Hepatocyte (in vitro differentiated cells): ENCODE measurements around the gene HINFP. TPM values are rescaled to one million over a fixed set of nuclear protein-coding genes. Genes with fewer than 3 reads are reported as not detected.

Source experiments
- DNase-seq: peaks from one replicate; pipeline ENCODE4 v3.0.0-alpha.2; 2016; ENCODE audit warnings: low spot score
- H2AFZ ChIP-seq: fragments of 200-600 bp; sonication (generic); 2 replicates; pipeline ENCODE4 v1.6.0; 2016; ENCODE audit warnings: antibody characterized with exemption, mild to moderate bottlenecking
- H3K27ac ChIP-seq: fragments of 200-600 bp; sonication (generic); 2 replicates; pipeline ENCODE4 v1.5.1; 2016; ENCODE audit warnings: mild to moderate bottlenecking
- H3K27me3 ChIP-seq: fragments of 200-600 bp; sonication (generic); 2 replicates; pipeline ENCODE4 v1.6.1; 2016
- H3K36me3 ChIP-seq: fragments of 200-600 bp; sonication (generic); replicated peaks from 2 replicates; pipeline ENCODE4 v1.5.1; 2016; ENCODE audit warnings: low read depth; ENCODE audit not compliant: insufficient read depth
- H3K4me1 ChIP-seq: fragments of 200-600 bp; sonication (generic); 2 replicates; pipeline ENCODE4 v1.5.1; 2016; ENCODE audit warnings: mild to moderate bottlenecking, moderate library complexity; ENCODE audit not compliant: insufficient read depth
- H3K4me2 ChIP-seq: fragments of 200-600 bp; sonication (generic); 2 replicates; pipeline ENCODE4 v1.6.0; 2016
- H3K4me3 ChIP-seq: fragments of 200-600 bp; sonication (generic); 2 replicates; pipeline ENCODE4 v1.5.1; 2016; ENCODE audit warnings: mild to moderate bottlenecking
- H3K79me2 ChIP-seq: fragments of 200-600 bp; sonication (generic); 2 replicates; pipeline ENCODE4 v1.6.0; 2017; ENCODE audit warnings: mild to moderate bottlenecking
- H3K9me2 ChIP-seq: fragments of 200-600 bp; sonication (generic); replicated peaks from 2 replicates; pipeline ENCODE4 v1.6.0; 2017; ENCODE audit warnings: mild to moderate bottlenecking; ENCODE audit not compliant: insufficient read depth
- H3K9me3 ChIP-seq: fragments of 200-600 bp; sonication (generic); 2 replicates; pipeline ENCODE4 v1.5.1; 2016; ENCODE audit warnings: low read depth, mild to moderate bottlenecking
- H4K20me1 ChIP-seq: fragments of 200-600 bp; sonication (generic); 2 replicates; pipeline ENCODE4 v1.6.0; 2016; ENCODE audit warnings: mild to moderate bottlenecking; ENCODE audit not compliant: insufficient read depth, poor library complexity, severe bottlenecking
- EZH2 ChIP-seq: fragments of 200-600 bp; sonication (generic); IDR thresholded peaks from 2 replicates; pipeline ENCODE4 v1.6.1; 2016; ENCODE audit warnings: antibody characterized with exemption, mild to moderate bottlenecking, borderline replicate concordance
- EZH2phosphoT487 ChIP-seq: fragments of 200-600 bp; sonication (generic); IDR thresholded peaks from one replicate; pipeline ENCODE4 v1.6.1; 2018; ENCODE audit warnings: antibody characterized with exemption, mild to moderate bottlenecking, low read depth, moderate library complexity; ENCODE audit not compliant: unreplicated experiment, severe bottlenecking
- WGBS: methylation state at CpG from one replicate; pipeline ENCODE4 v1.1.6; 2016; ENCODE audit warnings: low lambda C conversion rate; ENCODE audit errors: missing lambda C conversion rate; 5-methylcytosine and 5-hydroxymethylcytosine counted together
- polyA plus RNA-seq: library from polyadenylated mRNA; unstranded; fragments of >200 nt; fragmentation: Nextera tagmentation; extraction: Ambion mirVana; gene quantifications from 2 replicates; pipeline ENCODE4 v1.2.1, GENCODE V29; 2016
- total RNA-seq: library from RNA; depleted of rRNA; stranded (reverse); fragments of >200 nt; gene quantifications from 2 replicates; pipeline ENCODE4 v1.2.3, GENCODE V29; 2014
- TF ChIP-seq, protein P1 (sequence below): fragments of 200-600 bp; sonication (generic); IDR thresholded peaks from 2 replicates; pipeline ENCODE4 v1.5.1; 2016; ENCODE audit warnings: antibody characterized with exemption, mild to moderate bottlenecking; ENCODE audit not compliant: poor library complexity

Gene HINFP
- total and polyA plus RNA-seq, 2 experiments from 2014 or later = 19.8 to 25.3 TPM

DNA sequence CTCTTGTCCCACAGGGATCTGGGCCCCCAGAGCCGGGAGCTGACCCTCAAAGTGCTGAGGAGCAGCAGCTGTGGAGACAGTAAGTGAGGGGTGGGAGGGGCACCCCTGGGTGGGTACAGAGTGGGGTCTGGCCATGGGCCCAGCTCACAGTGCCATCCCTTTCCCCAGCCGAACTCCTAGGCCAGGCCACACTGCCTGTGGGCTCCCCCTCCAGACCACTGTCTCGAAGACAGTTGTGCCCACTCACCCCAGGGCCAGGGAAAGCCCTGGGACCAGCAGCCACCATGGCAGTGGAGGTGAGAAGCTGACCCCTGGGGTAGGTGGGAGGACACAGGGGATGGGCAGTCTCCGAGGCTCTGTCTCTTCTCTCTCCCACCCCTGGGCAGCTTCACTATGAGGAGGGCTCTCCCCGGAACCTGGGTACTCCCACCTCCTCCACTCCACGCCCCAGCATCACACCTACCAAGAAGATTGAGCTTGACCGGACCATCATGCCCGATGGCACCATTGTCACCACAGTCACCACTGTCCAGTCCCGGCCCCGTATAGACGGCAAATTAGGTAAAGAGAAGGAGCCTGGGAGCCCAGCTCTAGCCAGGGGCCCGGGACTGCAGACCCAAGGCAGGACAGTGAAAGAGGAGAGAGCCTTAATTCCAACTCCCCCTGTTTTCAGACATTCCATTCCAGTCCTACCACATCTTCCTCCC lies 8.9 kb upstream of the HINFP start:
- H3K9me2 ChIP-seq = no peaks in the 10 kb centered on the region
- TF ChIP-seq, protein P1, sequence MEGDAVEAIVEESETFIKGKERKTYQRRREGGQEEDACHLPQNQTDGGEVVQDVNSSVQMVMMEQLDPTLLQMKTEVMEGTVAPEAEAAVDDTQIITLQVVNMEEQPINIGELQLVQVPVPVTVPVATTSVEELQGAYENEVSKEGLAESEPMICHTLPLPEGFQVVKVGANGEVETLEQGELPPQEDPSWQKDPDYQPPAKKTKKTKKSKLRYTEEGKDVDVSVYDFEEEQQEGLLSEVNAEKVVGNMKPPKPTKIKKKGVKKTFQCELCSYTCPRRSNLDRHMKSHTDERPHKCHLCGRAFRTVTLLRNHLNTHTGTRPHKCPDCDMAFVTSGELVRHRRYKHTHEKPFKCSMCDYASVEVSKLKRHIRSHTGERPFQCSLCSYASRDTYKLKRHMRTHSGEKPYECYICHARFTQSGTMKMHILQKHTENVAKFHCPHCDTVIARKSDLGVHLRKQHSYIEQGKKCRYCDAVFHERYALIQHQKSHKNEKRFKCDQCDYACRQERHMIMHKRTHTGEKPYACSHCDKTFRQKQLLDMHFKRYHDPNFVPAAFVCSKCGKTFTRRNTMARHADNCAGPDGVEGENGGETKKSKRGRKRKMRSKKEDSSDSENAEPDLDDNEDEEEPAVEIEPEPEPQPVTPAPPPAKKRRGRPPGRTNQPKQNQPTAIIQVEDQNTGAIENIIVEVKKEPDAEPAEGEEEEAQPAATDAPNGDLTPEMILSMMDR = no peak
- TF ChIP-seq EZH2phosphoT487 = no peak
- no peak for TF ChIP-seq EZH2
- H2AFZ ChIP-seq = no peak overlapping the region
- no peaks in the 10 kb centered on the region for H3K9me3 ChIP-seq
- H4K20me1 ChIP-seq = no peaks in the 10 kb centered on the region
- H3K27me3 ChIP-seq = no peaks in the 10 kb centered on the region
- no peak for DNase-seq
- peaks cover 15% of the 10 kb centered on the region for H3K79me2 ChIP-seq
- H3K4me3 ChIP-seq = no peak overlapping the region
- peaks cover 14% of the 10 kb centered on the region for H3K4me1 ChIP-seq
- H3K27ac ChIP-seq = no peak overlapping the region
- 91% methylated on average over 12 of the region's 12 CpGs for WGBS
- no peaks in the 10 kb centered on the region for H3K36me3 ChIP-seq
- no peak overlapping the region for H3K4me2 ChIP-seq

DNA sequence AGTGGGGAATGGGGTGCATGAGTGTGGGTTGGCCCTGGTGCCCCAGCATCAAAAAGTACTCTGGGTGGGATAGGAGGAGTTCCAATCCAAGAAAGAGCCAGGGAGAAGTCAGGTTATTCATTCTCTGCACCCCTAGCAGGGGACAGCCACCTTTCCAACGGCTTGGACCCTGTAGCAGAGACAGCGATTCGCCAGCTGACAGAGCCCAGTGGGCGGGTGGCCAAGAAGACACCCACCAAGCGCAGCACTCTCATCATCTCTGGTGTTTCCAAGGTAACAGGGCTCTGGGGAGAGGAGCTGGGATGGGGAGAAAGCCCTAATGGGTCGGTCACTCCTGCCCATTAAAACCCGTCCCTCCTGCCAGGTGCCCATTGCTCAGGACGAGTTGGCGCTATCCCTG lies 7.7 kb upstream of the HINFP start:
- no peak for TF ChIP-seq EZH2
- TF ChIP-seq EZH2phosphoT487 = no peak
- TF ChIP-seq, protein P1 = no peak
- DNase-seq = no peak
- Histone ChIP-seq H3K9me3 (no peaks in the 10 kb centered on the region), H2AFZ (no peak overlapping the region), H3K4me1 (peaks cover 7% of the 10 kb centered on the region), H3K4me2 (no peak overlapping the region), H3K27me3 (no peaks in the 10 kb centered on the region), H3K79me2 (peaks cover 8% of the 10 kb centered on the region), H4K20me1 (no peaks in the 10 kb centered on the region), H3K36me3 (no peaks in the 10 kb centered on the region), H3K9me2 (no peaks in the 10 kb centered on the region), H3K27ac (no peak overlapping the region), H3K4me3 (no peak overlapping the region)
- WGBS = 97% methylated on average over 9 of the region's 9 CpGs

DNA sequence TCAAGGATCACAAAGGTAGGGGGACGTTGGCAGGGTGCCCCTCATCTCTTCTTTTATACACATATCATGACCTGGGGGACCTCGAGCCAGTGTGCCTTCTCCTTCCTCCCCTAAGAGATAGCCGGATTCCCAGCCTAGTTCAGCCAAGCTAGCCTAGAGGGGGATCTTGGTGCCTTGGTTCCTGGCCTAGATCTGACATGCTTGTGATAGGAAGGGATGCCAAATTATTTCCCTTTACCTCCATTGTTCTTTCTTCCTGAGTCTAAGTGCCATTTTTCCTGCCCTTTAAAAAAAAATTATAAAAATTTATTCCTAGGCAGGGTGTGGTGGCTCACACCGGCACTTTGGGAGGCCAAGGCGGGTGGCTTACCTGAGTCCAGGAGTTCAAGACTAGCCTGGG lies 7.0 kb upstream of the HINFP start:
- H4K20me1 ChIP-seq = no peaks in the 10 kb centered on the region
- 95% methylated on average over 5 of the region's 5 CpGs for WGBS
- TF ChIP-seq EZH2 = no peak
- TF ChIP-seq EZH2phosphoT487 = no peak
- TF ChIP-seq, protein P1 = no peak
- no peaks in the 10 kb centered on the region for H3K36me3 ChIP-seq
- no peaks in the 10 kb centered on the region for H3K9me3 ChIP-seq
- H3K4me3 ChIP-seq = no peak overlapping the region
- no peak overlapping the region for H2AFZ ChIP-seq
- peaks cover under 1% of the 10 kb centered on the region for H3K4me1 ChIP-seq
- DNase-seq = no peak
- no peak overlapping the region for H3K27ac ChIP-seq
- no peaks in the 10 kb centered on the region for H3K27me3 ChIP-seq
- no peaks in the 10 kb centered on the region for H3K9me2 ChIP-seq
- H3K79me2 ChIP-seq = peaks cover 8% of the 10 kb centered on the region
- H3K4me2 ChIP-seq = no peak overlapping the region
